HL-60/S4 (cell line): ENCODE data around the gene PDZD8.

ENCODE experiments used
- in situ Hi-C: fragments of 300-500 bp; cut with MboI; formaldehyde crosslinking; loops from 2 replicates; pipeline ENCODE4 v1.14.3; 2022; ENCODE audit warnings: low sequenced_read_pairs

Gene PDZD8

DNA sequence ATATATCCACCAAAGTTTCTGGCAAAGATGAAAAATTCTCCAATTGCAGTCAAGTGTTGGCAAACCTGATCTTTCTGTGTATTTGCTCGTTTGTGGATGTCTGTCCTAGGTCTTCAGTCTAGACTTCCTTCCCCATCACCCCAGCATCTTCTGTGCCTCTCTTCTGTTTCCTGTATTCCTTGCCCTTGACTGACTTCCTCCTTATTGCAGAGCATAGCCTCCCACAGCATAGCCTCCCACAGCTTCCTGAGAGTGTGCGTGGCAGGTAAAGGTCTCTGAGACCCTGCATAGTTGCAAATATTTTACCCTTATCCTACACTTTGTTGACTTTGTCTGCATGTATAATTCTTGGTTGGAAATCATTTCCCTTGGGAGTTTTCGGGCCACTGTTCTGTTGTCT is 116.0 kb downstream of the PDZD8 start:
- in situ Hi-C loops, result no loop called here

DNA sequence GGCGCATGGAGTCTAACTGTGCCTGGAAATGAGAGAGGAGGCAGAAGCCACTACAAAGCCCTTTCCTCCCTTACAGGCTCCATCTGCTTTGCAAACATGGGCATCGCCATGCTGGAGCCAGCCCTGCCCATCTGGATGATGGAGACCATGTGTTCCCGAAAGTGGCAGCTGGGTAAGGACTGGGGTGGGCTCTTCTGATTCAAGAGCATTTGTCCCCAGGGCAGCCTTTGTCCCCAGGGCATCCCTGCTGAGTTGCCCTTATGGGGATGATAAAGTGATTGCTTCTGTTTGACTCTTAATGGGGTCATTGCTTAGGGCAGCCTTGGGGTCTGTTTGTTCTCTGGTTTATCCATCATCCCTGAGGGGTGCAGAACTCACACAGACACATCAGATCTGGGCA is 117.5 kb downstream of the PDZD8 start:
- in situ Hi-C loops, result no loop called here

DNA sequence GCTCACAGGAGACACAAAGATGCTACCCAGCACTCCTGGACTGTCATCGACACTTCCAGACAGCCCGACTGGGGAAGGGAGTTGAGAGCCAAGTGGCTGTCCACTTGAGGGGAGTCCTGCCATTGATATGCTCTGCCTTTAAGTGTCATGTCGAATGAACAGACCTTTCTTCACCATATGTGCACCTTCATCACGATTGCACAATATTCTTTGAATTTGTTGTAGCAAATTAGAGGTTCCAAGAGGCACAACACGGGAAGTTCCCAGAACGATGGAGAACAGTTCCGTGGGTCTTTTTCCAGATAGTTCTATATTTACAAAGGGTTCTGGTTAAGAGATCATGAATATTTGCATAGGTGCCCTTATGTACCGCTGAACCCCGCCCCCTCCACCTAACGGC is 118.3 kb downstream of the PDZD8 start:
- in situ Hi-C loops, result no loop called here

DNA sequence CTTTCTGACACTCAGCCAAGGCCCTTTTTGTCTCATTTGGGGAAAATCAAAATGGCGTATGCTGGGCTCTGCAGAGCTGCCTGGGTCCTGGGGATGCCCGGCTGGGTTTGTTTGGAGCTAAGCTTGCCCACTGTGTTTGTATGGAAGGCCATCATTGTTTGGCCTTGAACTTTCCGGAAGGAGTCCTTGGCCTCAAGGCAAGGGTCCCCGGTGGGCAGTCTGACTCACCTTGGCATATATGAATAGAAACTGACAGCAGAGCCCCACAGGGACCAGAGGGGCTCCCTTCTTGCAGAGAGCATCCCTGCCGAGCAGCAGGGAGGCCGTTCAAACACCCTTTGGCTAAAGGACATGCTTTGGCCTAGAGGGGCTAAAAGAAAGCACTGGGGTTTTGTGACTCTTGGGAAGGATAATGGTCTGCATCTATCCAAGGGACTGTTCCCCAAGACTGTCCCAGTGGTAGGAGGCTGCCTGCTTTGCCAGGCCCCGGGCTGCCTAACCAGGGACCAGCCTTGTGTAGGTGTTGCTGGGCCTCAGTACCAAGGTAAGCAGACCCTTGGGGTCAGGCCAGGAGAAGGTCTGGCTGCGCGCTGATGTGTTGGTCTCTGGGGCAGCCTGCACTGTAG is 119.3 kb downstream of the PDZD8 start:
- in situ Hi-C loops, result no loop called here

DNA sequence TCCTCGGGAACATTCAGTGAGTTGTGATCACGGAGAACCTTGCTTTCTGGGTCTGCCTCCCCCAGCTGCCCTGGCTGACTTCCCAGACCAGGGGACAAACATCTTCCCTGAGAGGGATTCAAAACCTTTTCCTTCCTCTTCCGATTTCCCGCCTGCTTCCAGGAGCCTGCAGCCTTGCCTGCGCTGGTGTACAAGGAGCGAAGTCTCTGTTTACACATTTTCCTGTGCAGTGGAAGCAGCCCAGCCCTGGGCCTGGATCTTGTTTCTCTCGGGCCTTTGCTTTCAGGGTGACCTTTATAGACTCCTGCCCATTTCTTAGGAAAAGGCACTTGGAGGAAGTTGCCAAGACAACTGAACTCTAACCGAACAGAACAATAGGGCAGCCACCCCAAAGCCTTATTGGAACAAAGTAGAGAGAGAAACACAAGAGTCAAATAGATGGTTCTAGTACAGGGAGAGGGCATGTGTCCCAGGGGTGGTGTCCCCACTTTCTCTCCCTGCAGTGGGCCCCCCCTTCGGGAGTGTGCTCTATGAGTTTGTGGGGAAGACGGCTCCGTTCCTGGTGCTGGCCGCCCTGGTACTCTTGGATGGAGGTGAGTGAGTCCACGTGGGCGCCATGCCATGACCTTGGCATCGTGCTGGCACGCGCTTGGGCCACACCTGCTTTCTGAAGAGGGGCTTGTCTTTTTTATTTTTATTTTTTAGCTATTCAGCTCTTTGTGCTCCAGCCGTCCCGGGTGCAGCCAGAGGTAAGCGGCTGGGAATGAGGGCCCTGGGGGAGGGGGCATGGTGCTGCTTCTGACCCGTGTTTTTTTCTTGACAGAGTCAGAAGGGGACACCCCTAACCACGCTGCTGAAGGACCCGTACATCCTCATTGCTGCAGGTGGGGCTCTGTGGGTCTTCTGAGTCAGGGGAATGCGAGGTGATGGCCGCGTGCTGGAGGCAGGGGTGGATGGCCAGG is 120.2 kb downstream of the PDZD8 start:
- in situ Hi-C loops, result no loop called here

DNA sequence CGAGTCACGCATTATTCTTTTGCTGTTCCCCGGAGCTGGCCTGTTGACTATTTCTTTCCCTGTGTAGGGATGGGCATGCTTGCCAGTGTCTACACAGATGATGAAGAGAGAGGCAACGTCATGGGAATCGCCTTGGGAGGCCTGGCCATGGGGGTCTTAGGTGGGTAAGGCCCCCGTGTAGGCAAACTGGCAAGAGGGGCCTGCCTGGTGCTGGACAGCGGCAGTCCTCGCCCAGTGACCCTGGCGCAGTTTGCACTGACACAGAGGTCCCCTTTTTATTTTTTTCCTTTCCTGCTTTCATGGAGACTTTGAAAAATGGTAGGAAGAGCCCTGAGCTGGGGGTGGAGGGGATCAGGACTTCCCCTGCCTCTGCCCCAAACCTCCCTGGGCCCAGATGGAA is 120.9 kb downstream of the PDZD8 start:
- in situ Hi-C loops, result no loop called here

DNA sequence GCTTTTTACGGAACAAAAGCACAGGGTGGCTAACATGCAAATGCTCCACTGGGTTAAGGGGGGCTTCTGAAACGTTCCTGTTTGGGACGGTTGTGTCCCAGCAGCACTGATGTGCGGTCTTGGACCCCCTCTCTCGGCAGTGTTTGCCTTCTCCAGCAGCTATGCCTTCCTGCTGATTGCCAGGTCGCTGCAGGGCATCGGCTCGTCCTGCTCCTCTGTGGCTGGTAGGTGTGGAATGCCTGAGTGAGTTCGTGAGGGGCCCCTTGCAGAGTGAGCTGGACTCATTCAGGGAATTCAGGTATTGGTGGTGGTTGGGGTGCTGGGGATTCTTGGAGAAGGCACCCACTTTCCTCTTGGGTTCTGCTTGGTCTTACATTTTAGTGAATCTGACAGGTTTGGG is 121.3 kb downstream of the PDZD8 start:
- in situ Hi-C loops, result no loop called here

DNA sequence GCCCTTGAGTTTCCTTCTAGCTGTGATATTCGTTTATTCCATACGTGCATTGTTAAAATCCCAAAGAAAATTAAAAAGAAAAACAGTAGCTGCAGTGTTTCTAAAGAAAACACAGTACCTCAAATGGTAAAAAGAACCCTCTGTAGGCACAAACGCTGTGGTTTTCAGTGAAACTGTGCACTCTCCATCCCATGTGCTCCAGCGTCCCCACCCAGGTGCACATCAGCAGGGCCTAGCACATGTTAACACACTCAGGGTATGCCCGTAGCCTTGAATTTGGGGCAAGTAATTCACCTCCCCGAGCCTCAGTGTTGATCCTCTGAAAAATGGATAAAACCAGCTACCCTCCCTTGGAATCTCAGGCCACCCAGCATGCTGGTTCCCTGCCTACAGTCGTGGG is 124.8 kb downstream of the PDZD8 start:
- in situ Hi-C loops, result no loop called here

DNA sequence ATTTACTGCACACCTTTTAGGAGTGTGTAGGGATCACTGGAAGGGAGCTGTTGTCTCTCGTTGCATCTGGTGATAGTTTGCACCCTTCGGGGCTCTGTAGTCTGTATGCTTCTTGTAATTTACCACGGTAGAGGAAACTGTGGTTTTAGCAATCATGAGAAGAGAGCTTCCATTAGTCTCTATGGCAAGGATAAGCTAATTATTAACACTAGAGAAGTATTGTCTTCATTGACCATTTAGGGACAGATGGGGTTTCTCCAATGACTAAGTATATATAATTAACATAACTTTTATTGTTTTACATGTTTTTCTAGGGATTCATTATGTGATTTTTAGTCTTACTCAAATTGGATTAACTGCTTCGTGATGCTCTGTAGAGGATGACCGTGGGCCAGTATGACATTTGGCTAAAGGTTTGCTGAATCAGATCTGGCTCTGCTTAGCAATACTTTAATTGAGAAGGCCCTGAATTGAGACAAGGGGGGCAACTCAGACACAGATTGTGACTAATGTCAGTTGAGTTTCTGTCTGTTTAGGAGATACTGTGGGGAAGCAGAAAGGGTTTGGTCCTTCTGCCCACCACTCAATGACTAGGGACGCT is 125.6 kb downstream of the PDZD8 start:
- in situ Hi-C loops, result no loop called here

DNA sequence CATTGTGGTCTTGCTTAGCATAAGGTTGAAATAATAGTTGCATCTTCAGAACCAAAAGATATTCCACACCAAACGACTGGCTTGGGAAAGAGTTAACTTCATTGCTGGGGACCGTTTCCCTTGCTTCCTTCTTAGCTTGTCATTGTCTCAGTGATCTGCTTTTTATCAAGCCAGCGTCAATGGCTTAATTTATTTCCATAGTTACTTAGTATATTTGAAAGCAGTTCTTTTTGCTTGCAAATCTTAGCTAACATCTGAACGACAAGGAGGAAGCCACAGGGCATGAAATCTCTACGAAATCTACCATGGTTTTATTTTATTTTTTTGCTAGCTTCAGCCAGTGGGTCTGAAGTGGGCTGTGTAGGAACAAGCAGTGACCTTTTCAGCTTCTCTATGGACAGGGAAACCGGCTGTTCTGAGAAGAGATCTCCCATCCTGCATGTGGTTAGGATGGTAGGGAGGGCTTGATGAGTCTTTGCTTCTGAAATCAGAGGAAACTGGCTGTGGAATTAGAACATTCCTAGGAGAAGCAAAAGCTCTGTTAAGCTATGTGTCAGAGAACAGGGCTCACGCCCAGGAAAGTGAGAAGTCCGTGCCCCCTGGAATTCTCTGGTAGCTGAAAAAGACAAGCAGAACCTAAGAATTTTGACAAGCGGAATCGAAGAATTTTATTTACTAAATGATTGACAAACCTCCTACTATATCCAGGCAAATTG is 126.3 kb downstream of the PDZD8 start:
- in situ Hi-C loops, result no loop called here

DNA sequence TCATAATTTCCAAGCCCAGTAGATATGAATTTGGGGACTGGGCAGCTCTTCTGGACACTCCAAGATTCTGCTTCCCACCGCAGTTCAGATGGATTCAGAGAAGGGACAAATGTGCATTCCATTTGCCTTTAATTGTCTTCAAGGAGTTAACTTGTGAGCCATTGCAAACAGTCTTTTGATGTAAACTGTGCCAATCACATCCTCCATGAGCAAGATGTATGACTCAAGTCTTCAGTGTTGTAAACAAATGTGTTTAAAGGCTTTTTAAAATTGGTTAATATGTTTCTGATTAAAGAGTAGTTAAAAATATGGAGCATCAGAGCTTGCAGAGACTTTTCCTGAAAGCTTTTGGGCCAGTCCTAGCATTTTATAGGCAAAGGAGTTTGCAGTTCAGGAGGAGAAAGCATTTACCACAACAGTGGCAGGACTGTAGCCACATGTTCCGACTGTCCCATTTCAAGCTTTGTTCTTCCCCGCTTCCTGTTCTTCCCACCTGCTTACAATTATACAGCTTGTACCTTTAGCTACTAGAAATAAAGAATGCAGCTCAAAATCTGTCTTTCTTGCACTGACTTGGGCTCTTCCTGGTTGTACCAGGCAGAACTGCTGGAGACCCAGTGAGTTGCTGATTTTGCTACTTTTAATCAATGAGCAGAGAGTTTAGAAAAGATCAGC is 128.1 kb downstream of the PDZD8 start:
- in situ Hi-C loops, result no loop called here

DNA sequence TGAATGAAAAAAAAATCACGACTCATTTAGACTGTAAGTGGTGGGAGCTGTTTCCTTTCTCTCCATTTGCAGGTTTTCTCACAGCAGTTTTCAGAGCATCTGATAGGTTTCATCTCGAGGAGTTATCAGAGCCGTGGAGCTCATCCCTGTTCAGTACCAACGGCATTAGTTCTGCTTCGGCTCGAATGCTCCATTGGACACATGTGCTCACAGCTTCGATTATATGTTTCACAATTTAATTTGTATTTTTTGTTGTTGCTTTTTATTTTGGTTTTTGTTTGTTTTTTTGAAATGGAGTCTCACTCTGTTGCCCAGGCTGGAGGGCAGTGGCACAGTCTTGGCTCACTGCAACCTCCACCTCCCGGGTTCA is 132.8 kb downstream of the PDZD8 start:
- in situ Hi-C loops, result no loop called here

DNA sequence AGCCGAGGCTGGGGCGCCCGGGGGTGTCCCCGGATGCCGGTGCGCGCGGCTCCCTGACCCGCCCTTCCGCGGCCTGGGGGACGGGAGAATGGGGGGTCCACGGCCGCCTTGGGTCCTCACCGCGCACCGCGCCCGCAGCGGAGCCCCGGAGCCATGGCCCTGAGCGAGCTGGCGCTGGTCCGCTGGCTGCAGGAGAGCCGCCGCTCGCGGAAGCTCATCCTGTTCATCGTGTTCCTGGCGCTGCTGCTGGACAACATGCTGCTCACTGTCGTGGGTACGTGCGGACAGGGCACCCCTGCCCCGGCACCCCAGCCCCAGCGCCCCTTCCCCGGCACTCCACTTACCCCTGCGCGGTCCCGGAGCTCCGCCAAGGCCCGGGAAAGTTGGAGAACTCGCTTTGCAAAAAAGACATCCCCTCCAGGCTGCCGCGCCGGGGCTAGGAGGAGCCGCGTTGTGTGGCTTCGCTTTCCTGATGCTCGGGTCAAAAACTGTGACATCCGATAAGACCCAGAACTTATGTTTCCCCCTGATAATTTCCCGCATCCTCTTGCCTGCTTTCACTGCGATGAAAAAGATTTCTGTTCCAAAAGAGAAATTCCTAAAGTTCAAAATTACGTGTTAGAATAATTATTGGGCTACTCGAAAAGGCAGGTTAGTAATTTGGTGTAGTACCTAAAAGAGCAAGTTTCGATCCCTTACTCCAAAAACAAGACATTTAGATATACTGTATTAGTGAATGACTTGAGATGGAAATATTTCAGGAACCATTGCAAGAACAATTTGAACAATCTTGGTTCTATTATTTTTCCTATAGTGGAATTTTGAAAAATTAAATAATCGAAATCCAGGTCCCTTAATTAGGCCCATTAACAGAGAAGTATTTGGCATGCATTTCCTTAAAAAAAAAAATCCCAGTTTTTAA is 133.4 kb downstream of the PDZD8 start:
- in situ Hi-C loops, result no loop called here

DNA sequence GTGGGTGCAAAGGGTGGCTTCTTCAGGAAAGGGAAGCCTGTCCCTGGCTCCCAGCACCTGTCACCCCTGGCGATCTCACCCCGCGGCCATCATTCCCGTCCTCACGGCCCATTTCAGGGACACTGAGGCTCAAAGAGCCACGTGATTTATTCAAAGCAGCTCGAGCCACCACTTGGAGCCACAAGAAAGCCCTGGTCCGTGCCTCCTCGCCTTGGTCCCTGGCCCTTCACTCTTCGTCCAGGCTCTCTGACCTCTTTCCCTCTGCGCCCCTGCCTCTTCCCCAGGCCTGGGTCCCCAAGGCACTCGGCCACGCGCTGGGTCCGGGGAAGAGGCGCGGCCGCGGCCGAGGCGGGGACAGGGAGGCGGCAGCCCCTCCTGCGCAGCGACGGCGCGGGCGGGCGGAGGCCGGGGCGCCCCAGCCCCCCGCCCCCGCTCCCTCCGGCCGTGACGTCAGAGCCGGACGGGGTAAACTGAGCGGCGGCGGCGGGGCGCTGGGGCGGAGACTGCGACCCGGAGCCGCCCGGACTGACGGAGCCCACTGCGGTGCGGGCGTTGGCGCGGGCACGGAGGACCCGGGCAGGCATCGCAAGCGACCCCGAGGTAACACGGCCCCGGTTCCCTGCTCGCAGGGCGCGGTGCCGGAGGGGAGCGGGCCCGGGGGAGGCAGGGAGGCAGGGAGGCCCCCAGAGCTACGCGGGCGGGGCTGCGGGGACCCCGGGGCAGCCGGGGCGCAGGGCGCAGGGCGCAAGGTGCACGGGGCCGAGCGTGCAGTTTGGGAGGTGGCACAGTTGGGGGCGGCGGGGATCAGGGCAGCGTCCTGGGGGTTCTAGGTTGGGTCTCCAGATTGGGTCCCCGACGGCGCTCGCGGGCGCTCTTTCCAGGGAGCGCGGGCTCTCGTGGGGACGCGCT is 134.4 kb downstream of the PDZD8 start, which contains the start of gene SLC18A2:
Gene SLC18A2, plus strand, starts transcription at position 494 of the 909 bp plus-strand sequence. CDS start 580 bp downstream, outside the sequence.
- in situ Hi-C loops, result no loop called here

DNA sequence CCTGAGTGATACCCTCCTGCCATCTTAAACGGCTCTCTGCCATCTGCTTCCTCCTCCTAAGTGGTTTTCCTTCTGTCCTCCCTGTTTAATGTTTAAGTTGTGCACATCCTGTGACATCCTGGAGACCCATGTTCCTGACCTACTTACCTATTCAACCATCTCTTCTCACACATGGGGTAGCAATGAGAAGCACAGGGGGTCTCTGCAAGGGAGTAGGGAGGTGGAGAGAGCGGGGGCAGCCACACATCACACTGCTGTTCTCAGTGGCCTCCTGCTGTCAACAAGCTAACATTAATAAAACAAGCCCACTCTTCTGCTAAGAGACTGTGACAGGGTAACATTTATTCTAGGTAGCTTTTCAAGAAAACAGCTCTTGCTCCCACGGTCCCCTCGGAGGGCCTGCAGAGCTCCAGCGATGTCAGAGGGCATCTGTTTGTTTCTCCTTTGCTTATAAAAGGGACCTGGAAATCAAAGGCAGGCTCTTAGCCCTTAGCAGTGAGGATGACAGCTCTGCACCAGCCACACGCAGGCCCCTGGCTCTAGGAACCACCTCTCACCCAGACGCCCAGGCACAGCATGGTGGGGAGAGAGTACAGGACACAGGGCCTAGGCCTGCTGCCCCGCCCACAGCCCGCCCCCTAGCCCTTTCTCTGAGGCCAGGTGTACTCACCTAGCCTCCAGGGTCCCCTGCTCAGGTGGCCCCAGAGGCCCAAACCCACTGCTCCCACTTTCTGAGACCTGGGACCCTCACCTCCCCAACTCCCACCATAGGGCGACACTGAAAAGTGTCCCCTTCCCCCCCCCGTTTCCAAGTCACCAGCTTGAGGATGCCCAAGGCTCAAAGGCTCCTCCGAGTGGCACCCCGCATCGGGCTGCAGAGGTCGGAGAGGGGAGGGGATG is 135.3 kb downstream of the PDZD8 start:
- in situ Hi-C loops, result no loop called here

DNA sequence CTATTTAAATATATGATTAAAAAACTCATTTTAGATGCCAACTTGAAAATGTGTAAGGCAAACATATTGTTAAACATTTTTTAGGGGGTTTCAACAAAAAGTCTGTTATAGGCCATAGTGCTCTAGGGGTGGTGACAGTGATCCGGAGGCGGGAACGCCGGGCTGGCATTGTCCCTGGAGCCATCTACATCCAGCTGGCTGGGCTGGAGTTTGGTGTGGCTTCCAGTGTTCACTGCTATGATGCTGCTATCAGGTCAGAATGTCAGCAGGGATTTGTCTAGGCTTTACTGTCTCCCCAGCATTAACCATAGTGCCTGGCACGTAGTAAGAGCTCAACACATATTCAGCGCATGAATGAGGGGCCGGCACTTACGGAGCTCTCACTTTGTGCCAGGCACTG is 136.2 kb downstream of the PDZD8 start:
- in situ Hi-C loops, result no loop called here

DNA sequence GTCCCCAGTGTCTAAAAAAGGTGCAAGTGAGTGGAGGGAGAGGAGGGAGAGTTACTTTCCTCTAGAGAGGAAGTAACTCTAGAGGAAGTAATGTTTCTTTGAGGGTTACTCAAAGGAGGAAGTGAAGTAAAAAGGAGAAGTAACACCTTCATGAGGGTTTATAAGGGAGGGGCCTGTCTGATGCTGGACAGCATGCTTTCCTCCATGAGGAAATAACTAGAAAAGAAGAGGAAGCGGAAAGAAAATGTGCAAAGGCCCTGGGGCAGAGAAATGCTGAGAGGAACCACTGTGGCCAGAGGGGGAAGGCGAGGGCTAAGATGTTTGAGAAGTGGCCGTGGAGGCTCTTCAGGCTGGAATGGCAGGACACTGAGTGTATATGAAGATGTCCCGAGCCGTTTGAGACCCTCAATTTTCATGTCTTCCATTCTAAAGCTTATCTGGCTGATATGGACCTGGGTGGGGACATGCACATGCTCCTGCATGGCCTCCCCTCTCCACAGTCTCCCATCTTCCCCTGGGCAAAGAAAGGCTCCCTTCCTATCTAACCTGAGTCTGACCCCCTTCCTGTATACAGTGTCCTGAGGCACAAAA is 137.7 kb downstream of the PDZD8 start:
- in situ Hi-C loops, result no loop called here
